ENCODE results near the gene RECQL5. TPM values are rescaled to one million over a fixed set of nuclear protein-coding genes. Genes with fewer than 3 reads are reported as not detected.

The RECQL5 gene
- total RNA-seq, 2 experiments from 2014 or later = 49.8 to 50.8 TPM

GRCh38 chr17:75621489-75621888, 45.5 kb downstream of the RECQL5 start:
- POLR2A ChIA-PET = interaction anchor here (0.6 kb wide), 1 partner anchor 32 kb away, joined by 3 read pairs; no protein-coding TSS in a partner anchor
- Mint-ChIP-seq H3K36me3 (no peaks in the 10 kb centered on the region), H3K27me3 (no peaks in the 10 kb centered on the region), H3K27ac (no peak overlapping the region), H3K9me3 (no peaks in the 10 kb centered on the region), H3K4me1 (peaks cover 2% of the 10 kb centered on the region), H3K4me3 (no peak overlapping the region)
- DNase-seq (no peak), ATAC-seq (ENCODE audit: low read depth) (no peak)

- POLR2A ChIA-PET = interaction anchor here (0.7 kb wide), 1 partner anchor 11 kb away, joined by 3 read pairs; no protein-coding TSS in a partner anchor
- Mint-ChIP-seq H3K4me1 (peaks cover 2% of the 10 kb centered on the region), H3K4me3 (no peak overlapping the region), H3K36me3 (no peaks in the 10 kb centered on the region), H3K27me3 (no peaks in the 10 kb centered on the region), H3K27ac (no peak overlapping the region), H3K9me3 (no peaks in the 10 kb centered on the region)
- peak; percentile 28 for ATAC-seq (ENCODE audit: low read depth)
- peak; percentile 57 for DNase-seq
Measured at GRCh38 chr17:75619506-75620431, 47.2 kb downstream of the RECQL5 start.

- Mint-ChIP-seq H3K36me3 (no peaks in the 10 kb centered on the region), H3K4me1 (peaks cover under 1% of the 10 kb centered on the region), H3K27ac (no peak overlapping the region), H3K9me3 (no peaks in the 10 kb centered on the region), H3K27me3 (no peaks in the 10 kb centered on the region), H3K4me3 (no peak overlapping the region)
- POLR2A ChIA-PET = no interaction called here
- DNase-seq = no peak
- no peak for ATAC-seq (ENCODE audit: low read depth)
Measured at GRCh38 chr17:75617675-75618074, 49.3 kb downstream of the RECQL5 start.

- POLR2A ChIA-PET = no interaction called here
- no peaks in the 10 kb centered on the region for H3K27me3 Mint-ChIP-seq
- H3K27ac Mint-ChIP-seq = no peak overlapping the region
Measured at GRCh38 chr17:75617218-75617617, 49.7 kb downstream of the RECQL5 start.

GRCh38 chr17:75616521-75617122, 50.3 kb downstream of the RECQL5 start:
- H3K36me3 Mint-ChIP-seq = no peaks in the 10 kb centered on the region
- POLR2A ChIA-PET = interaction anchor here (0.6 kb wide), 1 partner anchor 28 kb away, joined by 5 read pairs; no protein-coding TSS in a partner anchor
- no peaks in the 10 kb centered on the region for H3K4me1 Mint-ChIP-seq
- H3K9me3 Mint-ChIP-seq = no peaks in the 10 kb centered on the region
- no peak overlapping the region for H3K4me3 Mint-ChIP-seq
- no peaks in the 10 kb centered on the region for H3K27me3 Mint-ChIP-seq
- ATAC-seq (ENCODE audit: low read depth) (no peak), DNase-seq (no peak)
- no peak overlapping the region for H3K27ac Mint-ChIP-seq

More at GRCh38 chr17:75617218-75617617, 49.7 kb downstream of the RECQL5 start:
- no peaks in the 10 kb centered on the region for H3K9me3 Mint-ChIP-seq
- DNase-seq = no peak
- H3K4me1 Mint-ChIP-seq = no peaks in the 10 kb centered on the region
- no peak for ATAC-seq (ENCODE audit: low read depth)
- no peaks in the 10 kb centered on the region for H3K36me3 Mint-ChIP-seq
- H3K4me3 Mint-ChIP-seq = no peak overlapping the region

- Mint-ChIP-seq H3K4me1 (no peaks in the 10 kb centered on the region), H3K27me3 (no peaks in the 10 kb centered on the region), H3K9me3 (no peaks in the 10 kb centered on the region), H3K4me3 (no peak overlapping the region), H3K36me3 (no peaks in the 10 kb centered on the region), H3K27ac (no peak overlapping the region)
- DNase-seq (no peak), ATAC-seq (ENCODE audit: low read depth) (no peak)
- POLR2A ChIA-PET = no interaction called here
Measured at GRCh38 chr17:75615301-75615700, 51.7 kb downstream of the RECQL5 start.

GRCh38 chr17:75614556-75615270, 52.2 kb downstream of the RECQL5 start:
- POLR2A ChIA-PET = no interaction called here
- H3K4me3 Mint-ChIP-seq = no peak overlapping the region
- no peaks in the 10 kb centered on the region for H3K27me3 Mint-ChIP-seq
- H3K4me1 Mint-ChIP-seq = no peaks in the 10 kb centered on the region
- H3K9me3 Mint-ChIP-seq = no peaks in the 10 kb centered on the region
- no peaks in the 10 kb centered on the region for H3K36me3 Mint-ChIP-seq
- H3K27ac Mint-ChIP-seq = no peak overlapping the region
- no peak for ATAC-seq (ENCODE audit: low read depth)
- DNase-seq = no peak

GRCh38 chr17:75614006-75614405, 52.9 kb downstream of the RECQL5 start:
- Mint-ChIP-seq H3K36me3 (no peaks in the 10 kb centered on the region), H3K9me3 (no peaks in the 10 kb centered on the region), H3K4me3 (no peak overlapping the region), H3K27ac (no peak overlapping the region), H3K27me3 (no peaks in the 10 kb centered on the region), H3K4me1 (no peaks in the 10 kb centered on the region)
- POLR2A ChIA-PET = no interaction called here
- DNase-seq (no peak), ATAC-seq (ENCODE audit: low read depth) (no peak)

GRCh38 chr17:75612906-75613626, 53.9 kb downstream of the RECQL5 start:
- H3K36me3 Mint-ChIP-seq = no peaks in the 10 kb centered on the region
- POLR2A ChIA-PET = no interaction called here
- H3K4me1 Mint-ChIP-seq = no peaks in the 10 kb centered on the region
- DNase-seq (no peak), ATAC-seq (ENCODE audit: low read depth) (no peak)
- H3K9me3 Mint-ChIP-seq = no peaks in the 10 kb centered on the region
- no peak overlapping the region for H3K27ac Mint-ChIP-seq
- no peak overlapping the region for H3K4me3 Mint-ChIP-seq
- H3K27me3 Mint-ChIP-seq = no peaks in the 10 kb centered on the region

GRCh38 chr17:75611851-75612429, 55.0 kb downstream of the RECQL5 start:
- Mint-ChIP-seq H3K27ac (no peak overlapping the region), H3K36me3 (no peaks in the 10 kb centered on the region), H3K27me3 (no peaks in the 10 kb centered on the region), H3K9me3 (no peaks in the 10 kb centered on the region), H3K4me1 (peaks cover 2% of the 10 kb centered on the region), H3K4me3 (no peak overlapping the region)
- DNase-seq (no peak), ATAC-seq (ENCODE audit: low read depth) (no peak)
- POLR2A ChIA-PET = no interaction called here

GRCh38 chr17:75610103-75610984, 56.6 kb downstream of the RECQL5 start:
- no peak for DNase-seq
- Mint-ChIP-seq H3K27me3 (no peaks in the 10 kb centered on the region), H3K4me3 (no peak overlapping the region), H3K9me3 (no peaks in the 10 kb centered on the region), H3K36me3 (no peaks in the 10 kb centered on the region), H3K4me1 (peaks cover 4% of the 10 kb centered on the region), H3K27ac (peak overlapping the region; percentile 10)
- no peak for ATAC-seq (ENCODE audit: low read depth)
- POLR2A ChIA-PET = no interaction called here

GRCh38 chr17:75607086-75607485, 59.9 kb downstream of the RECQL5 start:
- no peaks in the 10 kb centered on the region for H3K27me3 Mint-ChIP-seq
- no peak overlapping the region for H3K27ac Mint-ChIP-seq
- ATAC-seq (ENCODE audit: low read depth) = no peak
- H3K9me3 Mint-ChIP-seq = no peaks in the 10 kb centered on the region
- POLR2A ChIA-PET = no interaction called here
- H3K4me1 Mint-ChIP-seq = peaks cover 6% of the 10 kb centered on the region
- DNase-seq = no peak
- H3K36me3 Mint-ChIP-seq = no peaks in the 10 kb centered on the region
- no peak overlapping the region for H3K4me3 Mint-ChIP-seq
